Endothelial cell of umbilical vein (primary cell): ENCODE results near the gene ZPLD1. TPM values are rescaled to one million over a fixed set of nuclear protein-coding genes. Genes with fewer than 3 reads are reported as not detected.

ENCODE experiments used
- BruUV-seq: library from RNA; stranded (reverse); fragments of 400-500 nt; replicated peaks from 2 replicates; lab custom pipeline; 2021; lab: Mats Ljungman, UMichigan
- CTCF ChIA-PET: fragments of 300-600, 350-600 bp; sonication (Branson Sonifier 250); formaldehyde crosslinking; loops from one replicate; lab custom pipeline; 2021; ENCODE audit warnings: antibody characterized with exemption, inconsistent platforms; lab: Charles Lee
- POLR2A ChIA-PET: fragments of 300-600, 350-600 bp; sonication (Branson Sonifier 250); formaldehyde crosslinking; loops from one replicate; lab custom pipeline; 2021; ENCODE audit warnings: antibody characterized with exemption, inconsistent platforms; lab: Charles Lee
- DNase-seq: peaks from one replicate; pipeline ENCODE4 v3.0.0-alpha.2; 2011; ENCODE audit warnings: low read depth, low spot score
- FAIRE-seq: peaks from 2 replicates; lab custom pipeline; 2011; peaks lifted over from hg19 to GRCh38; lab: Jason Lieb, UNC
- H2AFZ ChIP-seq: 2 replicates; pipeline ENCODE4 v1.6.0; 2012; ENCODE audit warnings: low read depth, low read length, control low read depth, inconsistent platforms
- H3K27ac ChIP-seq: 2 replicates; pipeline ENCODE4 v1.5.1; 2011; ENCODE audit warnings: low read depth, mild to moderate bottlenecking, control low read depth, low read length, moderate library complexity; ENCODE audit not compliant: insufficient read depth
- H3K27me3 ChIP-seq, 2 experiments: 2 replicates each; pipeline versions ENCODE4 v1.6.0 to v1.6.1; 2011; ENCODE audit warnings: low read length in 2 of 2, mixed read lengths in 1 of 2; ENCODE audit not compliant: control insufficient read depth in 2 of 2, insufficient read depth in 2 of 2
- H3K36me3 ChIP-seq, 2 experiments: 2 replicates in 1 of 2; 3 replicates in 1 of 2; pipeline ENCODE4 v1.5.1; 2011; ENCODE audit warnings: low read length in 2 of 2, mild to moderate bottlenecking in 1 of 2, moderate library complexity in 1 of 2; ENCODE audit not compliant: control insufficient read depth in 2 of 2, insufficient read depth in 2 of 2; ENCODE audit errors: extremely low read depth in 1 of 2
- H3K4me1 ChIP-seq: 3 replicates; pipeline ENCODE4 v1.5.1; 2011; ENCODE audit warnings: mild to moderate bottlenecking, low read length; ENCODE audit not compliant: control insufficient read depth, insufficient read depth; ENCODE audit errors: extremely low read depth
- H3K4me2 ChIP-seq: 2 replicates; pipeline ENCODE4 v1.6.1; 2011; ENCODE audit warnings: low read length, control low read depth, mixed read lengths; ENCODE audit not compliant: insufficient read depth
- H3K4me3 ChIP-seq, 3 experiments: fragments of 200-600 bp in 1 of 3; sonication (generic), shearing (Covaris generic) in 1 of 3; replicated peaks in 1 of 3; 2 replicates each; pipeline ENCODE4 v1.5.1; 2011 to 2016; ENCODE audit warnings: control low read depth in 3 of 3, low read length in 3 of 3, mild to moderate bottlenecking in 2 of 3, inconsistent platforms in 1 of 3, low read depth in 1 of 3, moderate library complexity in 1 of 3; ENCODE audit not compliant: insufficient read depth in 1 of 3
- H3K79me2 ChIP-seq: 2 replicates; pipeline ENCODE4 v1.6.0; 2012; ENCODE audit warnings: low read length, inconsistent platforms; ENCODE audit not compliant: control insufficient read depth, insufficient read depth
- H3K9ac ChIP-seq: replicated peaks from 2 replicates; pipeline ENCODE3; 2011; ENCODE audit warnings: low read length, control low read depth; ENCODE audit not compliant: insufficient read depth; ENCODE audit errors: extremely low read depth
- H3K9me1 ChIP-seq: replicated peaks from 3 replicates; pipeline ENCODE4 v1.6.0; 2011; ENCODE audit warnings: mild to moderate bottlenecking, low read length; ENCODE audit not compliant: control insufficient read depth, insufficient read depth; ENCODE audit errors: extremely low read depth
- H3K9me3 ChIP-seq: replicated peaks from 2 replicates; pipeline ENCODE4 v1.5.1; 2012; ENCODE audit warnings: low read length, inconsistent platforms; ENCODE audit not compliant: control insufficient read depth, insufficient read depth
- H4K20me1 ChIP-seq: replicated peaks from 2 replicates; pipeline ENCODE3; 2011; ENCODE audit warnings: mild to moderate bottlenecking, low read length; ENCODE audit not compliant: control insufficient read depth, insufficient read depth; ENCODE audit errors: extremely low read depth
- CTCF ChIP-seq, 2 donors: IDR thresholded peaks; 1 replicate in 1 of 2; 2 replicates in 1 of 2; pipeline ENCODE4 v1.5.1; 2011; ENCODE audit warnings: low read length in 2 of 2, mild to moderate bottlenecking in 2 of 2, moderate library complexity in 2 of 2, control low read depth in 1 of 2, inconsistent platforms in 1 of 2, low read depth in 1 of 2; ENCODE audit not compliant: insufficient read depth in 1 of 2; ENCODE audit errors: extremely low read depth in 1 of 2
- EZH2 ChIP-seq: IDR thresholded peaks from 2 replicates; pipeline ENCODE4 v1.6.1; 2012; ENCODE audit warnings: borderline replicate concordance, low read depth, mild to moderate bottlenecking, moderate library complexity, low read length, inconsistent platforms; ENCODE audit not compliant: severe bottlenecking
- FOS ChIP-seq: IDR thresholded peaks from 2 replicates; pipeline ENCODE4 v1.6.1; 2011; ENCODE audit warnings: mild to moderate bottlenecking, low read length, moderate library complexity, borderline replicate concordance; ENCODE audit not compliant: insufficient read depth
- GATA2 ChIP-seq: IDR thresholded peaks from 2 replicates; pipeline ENCODE4 v1.7.0; 2011; ENCODE audit warnings: low read depth, mild to moderate bottlenecking, moderate library complexity, mixed read lengths, low read length; ENCODE audit not compliant: insufficient read length, insufficient read depth
- JUN ChIP-seq: IDR thresholded peaks from 2 replicates; pipeline ENCODE4 v1.6.1; 2011; ENCODE audit warnings: borderline replicate concordance, low read depth; ENCODE audit not compliant: insufficient read length, insufficient read depth
- MAX ChIP-seq: IDR thresholded peaks from 2 replicates; pipeline ENCODE4 v1.6.1; 2011; ENCODE audit not compliant: insufficient read depth, insufficient read length
- MYC ChIP-seq: IDR thresholded peaks from one replicate; pipeline ENCODE4 v1.6.1; 2011; ENCODE audit warnings: mild to moderate bottlenecking, low read depth, low read length
- POLR2A ChIP-seq: IDR thresholded peaks from 2 replicates; pipeline ENCODE4 v1.6.1; 2012; ENCODE audit warnings: low read depth, mild to moderate bottlenecking, control low read depth, low read length
- POLR2AphosphoS5 ChIP-seq: IDR thresholded peaks from 2 replicates; pipeline ENCODE4 v1.6.1; 2012; ENCODE audit warnings: low read depth, mild to moderate bottlenecking, control low read depth, low read length, moderate library complexity; ENCODE audit not compliant: insufficient read depth
- dilution Hi-C: fragments of 300-500 bp; cut with MboI; formaldehyde crosslinking; loops from one replicate; pipeline ENCODE4 v1.15.0; 2019; ENCODE audit warnings: low sequenced_read_pairs; ENCODE audit not compliant: extremely low pct_ligation_motif_present
- intact Hi-C: fragments of 100-400 bp; cut with micrococcal nuclease; formaldehyde crosslinking; loops from one replicate; pipeline ENCODE4 v1.10.0; 2022
- polyA plus RNA-seq, 4 experiments: library from polyadenylated mRNA; depleted of rRNA in 3 of 4; stranded (reverse) in 3 of 4; unstranded in 1 of 4; fragments of >200 nt; gene quantifications; 2 replicates each; pipeline versions ENCODE4 v1.2.1 to v1.2.3, GENCODE V29; 2011 to 2012; ENCODE audit warnings: missing spikeins in 1 of 4
- total RNA-seq: library from RNA; stranded (reverse); gene quantifications from 2 replicates; pipeline ENCODE4 v1.2.3, GENCODE V29; 2021

Gene ZPLD1
- total and polyA plus RNA-seq, 2 donors (not counting 3 experiments of a cell fraction or from before 2014, with no cell fraction given): not detected

GRCh38 chr3:102476198-102476597, 41.4 kb downstream of the ZPLD1 start:
- no peak overlapping the region for H3K4me2 ChIP-seq
- H3K9me3 ChIP-seq: no peaks in the 10 kb centered on the region
- H2AFZ ChIP-seq: no peak overlapping the region
- dilution Hi-C loops (no loop called here), intact Hi-C loops (no loop called here)
- H3K79me2 ChIP-seq: no peaks in the 10 kb centered on the region
- H3K27ac ChIP-seq: no peak overlapping the region
- no peaks in the 10 kb centered on the region for H3K36me3 ChIP-seq
- peaks cover 3 to 6% of the 10 kb centered on the region in 2 experiments for H3K27me3 ChIP-seq
- ChIA-PET CTCF (interaction anchor here (0.8 to 1.4 kb wide), 2 partner anchors 9 to 66 kb away, joined by 3 to 4 read pairs; no protein-coding TSS in a partner anchor), POLR2A (no interaction called here)
- FAIRE-seq (no peak), DNase-seq (no peak)
- no peaks in the 10 kb centered on the region for H3K4me1 ChIP-seq
- H3K4me3 ChIP-seq: no peak overlapping the region
- no peak for TF ChIP-seq JUN
- TF ChIP-seq POLR2A: no peak
- no peak for TF ChIP-seq EZH2
- TF ChIP-seq MAX: no peak
- TF ChIP-seq MYC: no peak
- no peak for TF ChIP-seq POLR2AphosphoS5
- no peak for TF ChIP-seq GATA2
- no peak for TF ChIP-seq CTCF (IDR thresholded peaks at IDR 0.05; ENCODE audit: extremely low read depth in 1 of 2, insufficient read depth in 1 of 2, low read depth in 1 of 2, low read length in 2 of 2)
- no peak for TF ChIP-seq FOS
- no peak overlapping the region for H3K9ac ChIP-seq
- H4K20me1 ChIP-seq: no peaks in the 10 kb centered on the region
- no peaks in the 10 kb centered on the region for H3K9me1 ChIP-seq
- no TSS peak for BruUV-seq
